GM21390 (cell line): Measurements from ENCODE around the gene MTRFR.
"Not testable (repeated sequence)": the region's sequence is repeated elsewhere in the genome, so short reads cannot be mapped to it uniquely, and the experiment has no call there.

Experiments
- ATAC-seq: cut with Tn5 transposase; IDR thresholded peaks from one replicate; pipeline ENCODE4 v1.9.1; 2021; ENCODE audit not compliant: unreplicated experiment

MTRFR gene

DNA sequence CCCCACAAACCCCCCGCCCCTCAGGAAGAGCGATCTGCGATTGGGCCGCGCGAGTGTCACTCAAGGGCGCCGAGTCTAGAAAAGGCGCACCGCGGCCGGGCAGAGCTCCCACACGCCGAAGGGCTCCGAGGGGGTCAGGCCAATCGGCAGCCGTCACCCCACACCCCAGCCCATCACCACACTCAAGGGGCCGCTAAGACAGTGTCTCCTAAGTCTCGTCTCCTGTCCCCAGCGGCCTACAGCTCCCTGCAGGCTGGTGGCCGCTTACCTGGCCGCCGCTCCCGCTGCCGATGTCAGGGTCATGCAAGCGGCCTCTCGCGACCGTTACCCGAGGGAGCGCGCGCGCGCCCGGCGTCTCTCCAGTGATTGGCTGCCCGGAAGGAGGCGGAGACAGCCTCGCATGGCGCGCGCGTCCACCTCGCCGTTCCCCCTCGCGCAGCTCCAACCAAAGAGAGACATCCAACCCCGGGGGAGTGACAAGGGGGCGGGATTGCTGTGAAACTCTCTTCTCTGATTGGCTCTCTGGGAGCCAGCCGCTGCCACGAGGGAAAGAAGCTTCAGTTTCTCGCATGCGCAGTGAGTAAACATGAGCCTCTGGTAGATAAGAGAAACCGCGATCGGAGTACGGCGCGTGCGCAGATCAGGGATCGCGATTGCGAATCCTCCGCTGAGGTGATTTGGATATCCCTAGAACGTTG lies at the start of gene MTRFR, which contains the start of gene MPHOSPH9:
Gene MTRFR (plus strand): TSS at position 630 of the 698 bp plus-strand sequence. CDS start 20,239 bp downstream, outside the sequence.
Gene MPHOSPH9 (minus strand): TSS at position 335 of the 698 bp plus-strand sequence. CDS start 2,777 bp downstream, outside the sequence.
- peak; percentile 74 for ATAC-seq

GRCh38 chr12:123187637-123188036 lies 45.6 kb upstream of the MTRFR start:
- no peak for ATAC-seq

- ATAC-seq: no peak
Observed at GRCh38 chr12:123199936-123200335, 33.3 kb upstream of the MTRFR start.

GRCh38 chr12:123200414-123200813 lies 32.8 kb upstream of the MTRFR start:
- no peak for ATAC-seq

DNA sequence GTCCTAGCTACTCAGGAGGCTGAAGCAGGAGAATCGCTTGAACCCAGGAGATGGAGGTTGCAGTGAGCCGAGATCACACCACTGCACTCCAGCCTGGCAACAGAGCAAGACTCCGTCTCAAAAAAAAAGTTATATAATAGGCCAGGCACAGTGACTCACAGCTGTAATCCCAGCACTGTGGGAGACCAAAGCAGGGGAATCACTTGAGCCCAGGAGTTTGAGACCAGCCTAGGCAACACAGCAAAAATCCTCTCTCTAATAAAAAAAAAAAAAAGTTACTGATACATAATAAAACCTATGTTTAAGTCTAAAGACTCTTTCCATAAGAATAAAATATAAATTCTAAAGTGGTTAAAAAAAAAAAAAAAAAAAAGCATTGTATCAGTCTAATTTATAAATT lies 26.4 kb upstream of the MTRFR start:
- not testable (repeated sequence) for ATAC-seq

DNA sequence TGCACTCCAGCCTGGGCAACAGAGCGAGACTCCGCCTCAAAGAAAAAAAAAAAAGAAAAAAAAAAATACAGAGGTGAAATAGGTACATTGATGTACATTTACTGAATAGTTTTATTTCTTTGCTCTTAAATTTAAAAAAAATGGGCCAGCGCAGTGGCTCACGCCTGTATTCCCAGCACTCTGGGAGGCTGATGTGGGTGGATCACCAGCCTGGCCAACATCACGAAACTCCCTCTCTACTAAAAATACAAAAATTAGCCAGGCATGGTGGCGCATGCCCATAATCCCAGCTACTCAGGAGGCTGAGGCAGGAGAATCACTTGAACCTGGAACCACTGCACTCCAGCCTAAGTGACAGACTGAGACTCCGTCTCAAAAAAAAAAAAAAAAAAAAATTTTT lies 25.4 kb upstream of the MTRFR start:
- not testable (repeated sequence) for ATAC-seq

GRCh38 chr12:123223241-123223668 lies 10.0 kb upstream of the MTRFR start:
- ATAC-seq: no peak

DNA sequence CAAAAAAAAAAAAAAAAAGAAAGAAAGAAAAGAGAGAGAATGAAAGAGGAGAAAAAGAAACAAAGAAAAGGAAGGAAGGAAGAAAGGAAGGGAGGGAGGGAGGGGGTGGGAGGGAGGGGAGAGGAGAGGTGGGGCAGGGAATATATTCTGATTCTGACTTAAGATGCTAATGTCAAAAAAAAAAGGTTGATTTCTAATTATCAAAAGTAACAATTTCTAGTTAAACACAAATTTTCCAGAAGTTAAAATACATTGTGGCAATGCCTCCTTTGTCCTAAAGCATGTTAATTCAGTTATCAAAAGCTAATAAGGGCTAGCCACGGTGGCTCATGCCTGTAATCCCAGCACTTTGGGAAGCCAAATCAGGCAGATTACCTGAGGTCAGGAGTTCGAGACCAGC lies 7.8 kb upstream of the MTRFR start:
- ATAC-seq: no peak

- ATAC-seq: no peak
Observed at GRCh38 chr12:123227581-123228258, 5.5 kb upstream of the MTRFR start.

GRCh38 chr12:123229051-123229450 lies 4.2 kb upstream of the MTRFR start:
- ATAC-seq: no peak

- ATAC-seq: no peak
Observed at GRCh38 chr12:123231931-123232330, 1.3 kb upstream of the MTRFR start.

DNA sequence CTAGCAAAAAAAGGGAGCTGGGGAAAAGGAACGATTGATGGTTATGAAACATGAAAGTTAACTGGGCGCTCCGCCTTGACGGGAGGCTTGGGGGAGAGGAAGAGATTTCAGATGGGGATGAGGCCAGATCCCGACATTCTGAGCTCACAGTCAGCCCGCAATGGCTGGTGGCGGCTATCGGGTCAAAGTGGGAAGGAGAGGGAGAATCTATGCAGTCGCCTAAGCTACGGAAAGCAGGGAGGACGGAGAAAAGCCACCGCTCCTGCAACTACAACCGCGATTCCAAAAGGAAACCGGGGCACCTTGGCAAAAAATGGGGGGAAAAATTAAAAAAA lies 797 bp upstream of the MTRFR start:
- no peak for ATAC-seq

- peak; percentile 4 for ATAC-seq
Observed at GRCh38 chr12:123233505-123234308, 471 bp downstream of the MTRFR start.

- ATAC-seq: no peak
Observed at GRCh38 chr12:123237646-123238329, 4.6 kb downstream of the MTRFR start.

GRCh38 chr12:123238330-123238682 lies 5.1 kb downstream of the MTRFR start:
- no peak for ATAC-seq

DNA sequence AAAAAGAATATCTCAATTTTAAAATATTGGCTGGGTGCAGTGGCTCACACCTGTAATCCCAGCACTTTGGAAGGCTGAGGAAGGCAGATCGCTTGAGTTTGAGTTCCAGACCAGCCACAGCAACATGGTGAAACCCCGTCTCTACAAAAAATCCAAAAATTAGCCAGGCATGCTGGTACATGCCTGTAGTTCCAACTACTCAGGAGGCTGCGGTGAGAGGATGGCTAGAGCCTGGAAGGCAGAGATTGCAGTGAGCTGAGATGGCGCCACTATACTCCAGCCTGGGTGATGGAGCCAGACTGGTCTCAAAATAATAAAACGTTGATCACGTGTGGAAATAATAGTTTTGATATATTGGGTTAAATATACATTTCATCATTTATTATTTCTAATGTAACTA lies 5.7 kb downstream of the MTRFR start:
- ATAC-seq: no peak

DNA sequence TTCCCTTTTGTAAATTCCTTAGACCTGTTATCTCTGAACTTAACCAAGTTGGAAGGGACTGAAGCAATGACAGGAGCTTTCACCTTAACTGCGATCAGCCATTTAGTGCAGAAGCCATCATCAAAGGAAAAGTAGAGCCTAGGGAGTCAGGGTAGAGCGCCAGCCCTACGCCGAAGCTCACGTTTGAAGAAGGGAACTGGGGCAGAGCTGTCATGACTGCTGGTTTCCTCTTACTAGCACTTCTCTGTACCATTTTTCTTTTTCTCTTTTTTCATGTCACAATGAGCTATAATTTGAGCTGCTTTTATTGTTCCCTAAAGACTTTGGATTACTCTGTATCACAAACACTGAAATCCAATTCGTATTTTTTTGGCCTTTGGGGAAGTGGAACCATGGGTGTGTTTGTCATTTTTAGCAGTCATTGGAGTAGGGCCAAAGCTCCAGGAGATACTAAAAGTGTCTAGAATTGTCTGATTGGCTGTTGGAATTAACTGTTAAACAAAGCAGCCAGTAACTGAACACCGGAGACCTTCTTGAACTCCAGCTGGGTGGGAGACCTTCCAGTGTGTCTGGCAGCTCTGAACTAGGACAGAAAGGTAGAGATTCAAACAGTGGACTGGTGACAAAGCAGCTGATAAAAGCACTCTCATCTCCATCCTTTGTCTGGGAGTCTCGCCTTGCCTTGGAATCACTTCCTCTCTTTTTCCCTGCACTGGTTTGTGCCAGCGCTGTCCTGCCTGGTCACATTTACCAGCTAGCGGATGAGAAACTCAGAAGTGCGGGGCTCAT lies 9.1 kb downstream of the MTRFR start:
- ATAC-seq: no peak

- ATAC-seq: no peak
Observed at GRCh38 chr12:123243671-123244262, 10.5 kb downstream of the MTRFR start.

DNA sequence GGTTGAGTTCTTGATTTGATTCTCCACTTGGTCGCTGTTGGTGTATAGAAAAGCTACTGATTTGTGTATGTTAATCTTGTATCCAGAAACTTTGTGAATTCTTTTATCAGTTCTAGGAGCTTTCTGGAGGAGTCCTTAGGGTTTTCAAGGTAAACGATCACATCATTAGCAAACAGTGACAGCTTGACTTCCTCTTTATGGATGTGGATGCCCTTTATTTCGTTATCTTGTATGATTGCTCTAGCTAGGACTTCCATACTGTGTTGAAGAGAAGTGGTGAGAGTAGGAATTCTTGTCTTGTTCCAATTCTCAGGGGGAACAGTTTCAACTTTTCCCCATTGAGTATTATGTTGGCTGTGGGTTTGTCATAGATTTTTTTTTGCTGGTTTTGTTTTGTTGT lies 12.4 kb downstream of the MTRFR start:
- no peak for ATAC-seq

DNA sequence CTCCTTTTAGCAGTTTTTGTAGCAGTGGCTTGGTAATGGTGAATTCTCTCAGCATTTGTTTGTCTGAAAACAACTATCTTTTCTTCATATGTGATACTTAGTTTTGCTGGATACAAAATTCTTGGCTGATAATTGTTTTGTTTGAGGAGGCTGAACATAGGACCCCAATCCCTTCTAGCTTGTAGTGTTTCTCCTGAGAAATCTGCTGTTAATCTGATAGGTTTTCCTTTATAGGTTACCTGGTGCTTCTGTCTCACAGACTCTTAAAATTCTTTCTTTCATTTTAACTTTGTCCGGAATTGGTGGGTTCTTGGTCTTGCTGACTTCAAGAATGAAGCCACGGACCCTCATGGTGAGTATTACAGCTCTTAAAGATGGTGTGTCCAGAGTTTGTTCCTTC lies 14.9 kb downstream of the MTRFR start:
- ATAC-seq: not testable (repeated sequence)
